ENCODE measurements around the gene DPF3.
"Not testable (repeated sequence)": the region's sequence is repeated elsewhere in the genome, so short reads cannot be mapped to it uniquely, and the experiment has no call there.

DPF3 gene

DNA sequence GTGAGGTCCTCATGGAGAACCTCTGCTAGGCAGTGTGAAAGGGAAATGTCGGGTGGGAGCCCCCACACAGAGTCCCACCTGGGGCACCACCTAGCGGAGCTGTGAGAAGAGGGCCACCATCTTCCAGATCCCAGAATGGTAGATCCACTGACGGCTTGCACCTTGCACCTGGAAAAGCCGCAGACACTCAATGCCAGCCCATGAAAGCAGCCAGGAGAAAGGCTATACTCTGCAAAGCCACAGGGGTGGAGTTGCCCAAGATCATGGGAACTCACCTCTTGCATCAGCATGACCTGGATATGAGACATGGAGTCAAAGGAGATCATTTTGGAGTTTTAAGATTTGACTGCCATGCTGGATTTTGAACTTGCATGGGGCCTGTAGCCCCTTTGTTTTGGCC lies 145.0 kb downstream of the DPF3 start:
- H3K4me3 ChIP-seq (ENCODE audit: insufficient read depth, low read depth, low read length); H3K4me1 ChIP-seq (ENCODE audit: control insufficient read depth, insufficient read depth, low read length); H3K27ac ChIP-seq (ENCODE audit: insufficient read depth, low read depth, low read length, poor library complexity, severe bottlenecking); H3K36me3 ChIP-seq (ENCODE audit: control insufficient read depth, insufficient read depth, low read length); H3K27me3 ChIP-seq (ENCODE audit: control insufficient read depth, insufficient read depth, low read length, poor library complexity, severe bottlenecking); H3K9me3 ChIP-seq (ENCODE audit: control insufficient read depth, low read length): not testable (repeated sequence)
- WGBS, 2 experiments, result 93 to 95% methylated on average over 4 of the region's 4 CpGs

DNA sequence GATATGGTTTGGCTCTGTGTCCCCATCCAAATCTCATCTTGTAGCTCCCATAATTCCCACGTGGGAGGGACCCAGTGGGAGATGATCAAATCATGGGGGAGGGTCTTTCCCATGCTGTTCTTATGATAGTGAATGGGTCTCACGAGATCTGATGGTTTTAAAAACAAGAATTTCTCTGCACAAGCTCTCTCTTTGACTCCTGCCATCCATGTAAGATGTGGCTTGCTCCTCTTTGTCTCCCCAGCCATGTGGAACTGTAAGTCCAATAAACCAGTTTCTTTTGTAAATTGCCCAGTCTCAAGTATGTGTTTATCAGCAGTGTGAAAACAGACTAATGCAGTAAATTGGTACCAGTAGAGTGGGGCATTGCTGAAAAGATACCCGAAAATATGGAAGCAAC lies 146.2 kb downstream of the DPF3 start:
- no peaks in the 10 kb centered on the region for H3K9me3 ChIP-seq (ENCODE audit: control insufficient read depth, low read length)
- no peaks in the 10 kb centered on the region for H3K36me3 ChIP-seq (ENCODE audit: control insufficient read depth, insufficient read depth, low read length)
- no peak overlapping the region for H3K27ac ChIP-seq (ENCODE audit: insufficient read depth, low read depth, low read length, poor library complexity, severe bottlenecking)
- no peaks in the 10 kb centered on the region for H3K27me3 ChIP-seq (ENCODE audit: control insufficient read depth, insufficient read depth, low read length, poor library complexity, severe bottlenecking)
- H3K4me1 ChIP-seq (ENCODE audit: control insufficient read depth, insufficient read depth, low read length), result peaks cover under 1% of the 10 kb centered on the region
- WGBS, 2 experiments, result 83 to 85% methylated on average over 3 of the region's 3 CpGs
- H3K4me3 ChIP-seq (ENCODE audit: insufficient read depth, low read depth, low read length), result no peak overlapping the region

DNA sequence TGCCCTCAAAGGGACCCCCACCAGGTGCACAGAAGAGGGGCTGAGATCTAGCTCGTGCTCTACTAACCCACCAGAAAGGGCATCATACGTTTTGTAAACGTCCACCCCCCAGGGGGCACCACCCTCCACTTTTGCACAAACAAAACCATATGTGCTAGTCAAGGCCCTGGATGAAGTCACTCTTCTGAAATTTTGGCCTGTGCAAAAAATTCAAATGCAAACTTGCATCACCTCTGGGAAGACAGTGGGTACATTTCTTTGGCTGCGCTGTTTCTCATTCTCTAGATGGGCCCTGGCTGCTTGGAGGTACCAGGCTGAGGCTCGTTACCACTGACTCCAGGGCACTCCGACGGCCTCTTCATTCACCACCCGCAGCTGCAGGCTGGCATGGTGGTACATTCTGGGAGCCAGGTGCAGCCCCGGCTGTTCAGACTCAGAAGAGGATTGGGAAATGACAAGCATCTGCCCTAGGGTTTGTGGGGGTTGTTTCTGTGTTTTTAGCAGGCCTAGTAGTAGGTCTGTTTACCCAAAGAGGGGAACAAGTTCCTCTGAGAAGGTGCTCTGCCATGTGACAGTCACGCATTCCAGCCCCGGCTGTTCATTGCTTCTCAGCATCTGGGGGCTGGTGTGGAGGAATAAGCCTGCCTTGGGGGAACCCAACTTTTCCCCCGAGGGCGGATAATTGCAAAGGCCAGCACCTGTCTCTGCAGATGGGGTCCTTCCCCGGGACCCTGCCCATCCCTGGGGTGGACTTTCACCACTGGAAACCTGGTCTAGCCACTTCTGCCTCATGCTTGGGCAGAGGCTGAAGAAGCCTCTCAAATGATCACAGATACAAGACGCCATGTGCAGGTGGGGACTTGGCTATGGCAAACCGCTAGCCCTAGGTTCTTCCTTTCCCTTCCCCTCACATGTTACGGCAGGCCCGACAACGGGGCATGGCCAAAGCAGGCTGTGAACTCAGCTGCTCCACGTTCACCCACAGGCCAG lies 147.6 kb downstream of the DPF3 start:
- 89 to 90% methylated on average over 20 of the region's 20 CpGs for WGBS, 2 experiments

DNA sequence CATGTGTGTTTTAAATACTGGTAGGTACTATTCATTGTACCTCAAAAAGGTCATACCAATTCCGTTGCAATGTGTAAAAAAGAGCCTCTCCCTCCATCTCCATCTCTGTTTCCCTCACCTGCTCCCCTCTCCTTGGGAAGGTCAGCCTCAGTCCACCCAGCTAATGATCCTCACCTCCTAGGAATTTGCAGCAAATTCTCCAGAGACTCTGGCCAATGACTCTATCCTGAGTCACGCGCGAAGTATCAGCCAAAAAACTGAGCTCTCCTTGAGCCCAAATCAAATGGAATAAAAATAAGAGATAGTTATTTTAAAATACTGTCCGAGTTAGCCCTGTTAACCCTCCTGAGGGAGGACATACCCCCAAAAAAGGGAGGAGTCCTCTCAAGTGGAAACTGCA lies 148.4 kb downstream of the DPF3 start:
- H3K9me3 ChIP-seq (ENCODE audit: control insufficient read depth, low read length), result no peaks in the 10 kb centered on the region
- H3K27ac ChIP-seq (ENCODE audit: insufficient read depth, low read depth, low read length, poor library complexity, severe bottlenecking), result no peak overlapping the region
- no peaks in the 10 kb centered on the region for H3K36me3 ChIP-seq (ENCODE audit: control insufficient read depth, insufficient read depth, low read length)
- H3K27me3 ChIP-seq (ENCODE audit: control insufficient read depth, insufficient read depth, low read length, poor library complexity, severe bottlenecking), result no peaks in the 10 kb centered on the region
- H3K4me3 ChIP-seq (ENCODE audit: insufficient read depth, low read depth, low read length), result no peak overlapping the region
- H3K4me1 ChIP-seq (ENCODE audit: control insufficient read depth, insufficient read depth, low read length), result peaks cover 9% of the 10 kb centered on the region
- WGBS, 2 experiments, result 67 to 75% methylated on average over 5 of the region's 5 CpGs

More for the DNA sequence above, 147.6 kb downstream of the DPF3 start:
- Histone ChIP-seq H3K27me3 (ENCODE audit: control insufficient read depth, insufficient read depth, low read length, poor library complexity, severe bottlenecking) (no peaks in the 10 kb centered on the region), H3K27ac (ENCODE audit: insufficient read depth, low read depth, low read length, poor library complexity, severe bottlenecking) (no peak overlapping the region), H3K36me3 (ENCODE audit: control insufficient read depth, insufficient read depth, low read length) (no peaks in the 10 kb centered on the region), H3K4me3 (ENCODE audit: insufficient read depth, low read depth, low read length) (no peak overlapping the region), H3K9me3 (ENCODE audit: control insufficient read depth, low read length) (no peaks in the 10 kb centered on the region), H3K4me1 (ENCODE audit: control insufficient read depth, insufficient read depth, low read length) (peaks cover 9% of the 10 kb centered on the region)

DNA sequence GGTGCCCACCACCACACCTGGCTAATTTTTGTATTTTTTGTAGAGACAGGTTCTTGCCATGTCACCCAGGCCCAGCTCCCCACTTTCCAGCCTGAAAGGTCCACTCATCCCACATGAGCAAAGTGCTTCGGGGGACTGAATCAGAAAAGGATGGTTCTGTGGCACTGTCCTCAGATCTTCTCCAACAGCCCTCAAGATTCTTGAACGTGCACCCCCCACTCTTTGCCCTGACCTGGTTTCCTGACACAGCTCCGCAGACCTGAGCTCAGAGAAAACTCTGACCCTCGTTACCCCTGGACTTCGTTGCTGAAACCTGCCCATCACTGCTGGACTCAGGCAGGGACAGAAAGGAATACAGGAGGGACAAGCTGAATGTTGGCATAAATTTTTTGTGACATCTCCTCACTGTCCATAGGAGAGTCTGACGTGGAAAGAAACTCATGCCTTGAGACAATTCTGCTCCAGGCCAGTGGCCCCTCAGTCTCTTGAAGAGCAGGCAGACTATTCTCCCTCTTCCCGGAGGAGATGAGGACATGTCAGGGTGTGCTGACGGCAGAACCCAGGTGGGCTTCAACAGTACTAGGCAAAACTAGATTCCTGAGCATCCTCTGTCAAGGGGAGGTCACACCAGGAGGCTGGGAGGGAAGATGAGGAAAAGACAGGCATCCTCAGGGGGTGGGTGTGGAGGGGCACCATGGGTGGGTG lies 149.3 kb downstream of the DPF3 start:
- H3K36me3 ChIP-seq (ENCODE audit: control insufficient read depth, insufficient read depth, low read length), result no peaks in the 10 kb centered on the region
- WGBS, 2 experiments, result 93 to 95% methylated on average over 8 of the region's 8 CpGs
- H3K27me3 ChIP-seq (ENCODE audit: control insufficient read depth, insufficient read depth, low read length, poor library complexity, severe bottlenecking), result no peaks in the 10 kb centered on the region
- peaks cover 9% of the 10 kb centered on the region for H3K4me1 ChIP-seq (ENCODE audit: control insufficient read depth, insufficient read depth, low read length)
- no peaks in the 10 kb centered on the region for H3K9me3 ChIP-seq (ENCODE audit: control insufficient read depth, low read length)
- no peak overlapping the region for H3K4me3 ChIP-seq (ENCODE audit: insufficient read depth, low read depth, low read length)
- no peak overlapping the region for H3K27ac ChIP-seq (ENCODE audit: insufficient read depth, low read depth, low read length, poor library complexity, severe bottlenecking)

DNA sequence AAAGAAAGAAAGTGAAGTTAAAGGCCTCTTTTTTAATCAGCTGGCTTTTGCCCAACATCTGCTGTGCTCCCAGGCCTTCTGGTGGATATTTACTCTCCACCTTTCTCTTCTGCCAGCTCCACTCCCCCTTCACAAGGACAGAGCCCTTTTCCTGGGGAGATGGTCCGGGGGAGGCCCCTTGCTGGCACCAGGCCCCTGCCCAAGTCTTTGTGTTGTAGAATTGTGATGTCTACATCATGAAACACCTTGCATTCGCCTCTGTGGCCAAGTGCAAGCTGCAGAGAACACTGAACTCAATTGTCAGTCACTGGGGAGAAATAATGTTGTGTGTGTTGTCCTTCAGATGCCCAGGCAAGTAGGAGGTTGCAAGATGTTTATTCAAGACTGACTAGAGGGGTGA lies 150.3 kb downstream of the DPF3 start:
- Histone ChIP-seq H3K4me1 (ENCODE audit: control insufficient read depth, insufficient read depth, low read length) (peaks cover 9% of the 10 kb centered on the region), H3K27me3 (ENCODE audit: control insufficient read depth, insufficient read depth, low read length, poor library complexity, severe bottlenecking) (no peaks in the 10 kb centered on the region), H3K27ac (ENCODE audit: insufficient read depth, low read depth, low read length, poor library complexity, severe bottlenecking) (no peak overlapping the region), H3K4me3 (ENCODE audit: insufficient read depth, low read depth, low read length) (no peak overlapping the region), H3K9me3 (ENCODE audit: control insufficient read depth, low read length) (no peaks in the 10 kb centered on the region), H3K36me3 (ENCODE audit: control insufficient read depth, insufficient read depth, low read length) (no peaks in the 10 kb centered on the region)
- WGBS, 2 experiments, result 87 to 90% methylated on average over 2 of the region's 2 CpGs

DNA sequence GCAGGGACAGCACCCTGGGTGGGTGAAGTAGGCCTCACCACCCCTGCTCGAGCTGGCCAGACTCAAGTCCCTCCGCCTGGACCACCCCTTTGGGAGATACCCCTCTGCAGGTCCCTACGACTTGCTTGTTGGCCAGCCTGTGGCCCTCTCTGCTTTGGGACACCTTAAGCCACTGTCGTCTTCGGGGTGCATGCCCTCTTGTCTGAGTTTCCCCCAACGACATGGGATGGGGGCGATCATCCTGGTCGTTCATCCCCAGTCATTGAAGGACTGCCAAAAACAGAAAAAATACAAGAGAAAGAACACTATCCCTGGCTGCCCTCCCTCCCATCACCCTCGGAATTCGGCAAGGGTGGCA lies 151.1 kb downstream of the DPF3 start:
- H3K4me3 ChIP-seq (ENCODE audit: insufficient read depth, low read depth, low read length), result no peak overlapping the region
- no peak overlapping the region for H3K27ac ChIP-seq (ENCODE audit: insufficient read depth, low read depth, low read length, poor library complexity, severe bottlenecking)
- no peaks in the 10 kb centered on the region for H3K9me3 ChIP-seq (ENCODE audit: control insufficient read depth, low read length)
- 93% methylated on average over 10 of the region's 10 CpGs for whole genome bisulfite sequencing, 2 experiments
- H3K4me1 ChIP-seq (ENCODE audit: control insufficient read depth, insufficient read depth, low read length), result peaks cover 9% of the 10 kb centered on the region
- H3K27me3 ChIP-seq (ENCODE audit: control insufficient read depth, insufficient read depth, low read length, poor library complexity, severe bottlenecking), result no peaks in the 10 kb centered on the region
- H3K36me3 ChIP-seq (ENCODE audit: control insufficient read depth, insufficient read depth, low read length), result no peaks in the 10 kb centered on the region

DNA sequence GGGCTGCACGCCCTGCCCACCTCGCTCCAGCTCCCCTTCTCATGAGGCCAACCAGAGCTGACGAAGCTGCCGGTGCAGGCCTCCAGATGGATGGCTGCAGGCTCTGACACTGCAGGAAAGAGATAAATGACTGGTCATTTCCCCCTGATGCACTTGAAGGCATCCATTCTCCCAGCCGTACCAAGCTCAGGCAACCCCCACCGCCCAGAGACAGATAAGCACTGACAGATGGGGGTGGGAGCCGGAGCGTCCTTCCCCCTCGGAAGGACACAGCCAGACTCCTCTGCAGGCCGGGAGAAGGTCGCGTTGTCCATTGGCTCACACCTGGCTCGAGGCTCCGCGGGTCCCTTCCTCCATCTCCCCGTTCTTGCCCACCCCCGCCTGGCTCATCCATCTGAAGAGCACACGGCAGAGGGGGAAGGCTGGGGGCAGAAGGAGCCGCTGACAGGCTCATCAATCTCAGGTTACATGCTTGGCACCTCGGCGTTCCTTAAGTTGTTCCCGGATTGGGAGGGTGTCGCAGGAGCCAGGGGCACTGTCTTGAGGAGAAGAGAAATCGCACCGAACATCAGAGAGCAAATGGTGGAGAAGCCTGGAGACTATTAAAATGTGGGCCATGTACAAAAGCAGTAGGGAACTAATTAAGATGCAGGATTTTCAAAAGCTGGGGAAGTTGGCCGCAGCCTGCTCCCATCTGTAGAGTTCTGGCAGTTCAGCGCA lies 151.6 kb downstream of the DPF3 start:
- WGBS, 2 experiments, result 72 to 76% methylated on average over 27 of the region's 27 CpGs
- no peaks in the 10 kb centered on the region for H3K9me3 ChIP-seq (ENCODE audit: control insufficient read depth, low read length)

DNA sequence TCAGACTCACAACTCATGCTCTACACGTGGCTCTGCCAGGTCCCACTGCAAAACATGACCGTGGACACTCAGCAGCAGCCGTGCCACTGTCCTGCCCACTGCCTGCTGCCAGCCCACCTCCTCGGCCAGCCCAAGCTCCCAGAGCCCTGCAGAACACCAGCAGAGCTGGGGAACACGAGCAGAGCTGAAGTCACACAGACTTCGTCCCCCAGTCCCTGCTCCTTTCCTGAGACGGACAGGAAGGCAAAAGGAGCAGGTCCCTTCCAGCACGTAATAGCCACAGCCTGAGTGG lies 152.1 kb downstream of the DPF3 start:
- no peaks in the 10 kb centered on the region for H3K36me3 ChIP-seq (ENCODE audit: control insufficient read depth, insufficient read depth, low read length)
- no peak overlapping the region for H3K4me3 ChIP-seq (ENCODE audit: insufficient read depth, low read depth, low read length)
- H3K9me3 ChIP-seq (ENCODE audit: control insufficient read depth, low read length), result no peaks in the 10 kb centered on the region
- peaks cover 9% of the 10 kb centered on the region for H3K4me1 ChIP-seq (ENCODE audit: control insufficient read depth, insufficient read depth, low read length)
- no peak overlapping the region for H3K27ac ChIP-seq (ENCODE audit: insufficient read depth, low read depth, low read length, poor library complexity, severe bottlenecking)
- WGBS, 2 experiments, result 89 to 91% methylated on average over 8 of the region's 8 CpGs
- H3K27me3 ChIP-seq (ENCODE audit: control insufficient read depth, insufficient read depth, low read length, poor library complexity, severe bottlenecking), result no peaks in the 10 kb centered on the region

More for the DNA sequence above, 151.6 kb downstream of the DPF3 start:
- no peaks in the 10 kb centered on the region for H3K36me3 ChIP-seq (ENCODE audit: control insufficient read depth, insufficient read depth, low read length)
- no peak overlapping the region for H3K27ac ChIP-seq (ENCODE audit: insufficient read depth, low read depth, low read length, poor library complexity, severe bottlenecking)
- H3K27me3 ChIP-seq (ENCODE audit: control insufficient read depth, insufficient read depth, low read length, poor library complexity, severe bottlenecking), result no peaks in the 10 kb centered on the region
- H3K4me1 ChIP-seq (ENCODE audit: control insufficient read depth, insufficient read depth, low read length), result peaks cover 9% of the 10 kb centered on the region
- no peak overlapping the region for H3K4me3 ChIP-seq (ENCODE audit: insufficient read depth, low read depth, low read length)

Data from ectodermal cell (in vitro differentiated cells).